ENCODE measurements around the gene MYO3B.

The MYO3B gene

DNA sequence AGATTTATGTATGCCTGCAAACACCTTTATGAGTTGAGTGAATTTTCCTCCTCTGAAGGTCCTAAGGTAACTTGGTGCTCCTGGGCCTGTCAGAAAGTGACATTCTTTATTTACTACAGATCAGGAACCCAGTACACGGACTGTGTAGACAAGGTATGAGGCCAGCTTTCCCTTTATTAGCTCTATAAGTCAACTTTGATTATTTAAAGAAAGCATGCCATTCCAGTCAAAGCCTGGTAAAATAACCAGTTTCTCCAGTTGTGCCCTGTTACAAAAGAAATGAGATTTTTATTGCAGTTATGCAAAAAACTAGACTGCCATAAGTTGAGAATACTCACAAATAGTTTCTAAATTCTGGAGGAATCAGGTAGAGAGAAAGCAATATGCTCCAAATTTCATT, 271.1 kb downstream of the MYO3B start:
- H3K9me3 ChIP-seq (ENCODE audit: control insufficient read depth, insufficient read depth, low read depth, low read length) = no peaks in the 10 kb centered on the region
- H3K27ac ChIP-seq (ENCODE audit: extremely low read depth, low read depth, low read length) = no peak overlapping the region
- H3K4me1 ChIP-seq (ENCODE audit: control insufficient read depth, insufficient read depth, low read length) = no peaks in the 10 kb centered on the region
- ChIA-PET POLR2A (no interaction called here), CTCF (interaction anchor here (1.0 kb wide), 1 partner anchor 40 kb away, joined by 3 read pairs; no protein-coding TSS in a partner anchor)
- no peak overlapping the region for H3K4me3 ChIP-seq (ENCODE audit: low read depth, low read length)
- no peak for TF ChIP-seq ZNF394 (tag by site-specific recombination; IDR thresholded peaks at IDR 0.05; ENCODE audit: borderline replicate concordance)
- TF ChIP-seq, protein P1, sequence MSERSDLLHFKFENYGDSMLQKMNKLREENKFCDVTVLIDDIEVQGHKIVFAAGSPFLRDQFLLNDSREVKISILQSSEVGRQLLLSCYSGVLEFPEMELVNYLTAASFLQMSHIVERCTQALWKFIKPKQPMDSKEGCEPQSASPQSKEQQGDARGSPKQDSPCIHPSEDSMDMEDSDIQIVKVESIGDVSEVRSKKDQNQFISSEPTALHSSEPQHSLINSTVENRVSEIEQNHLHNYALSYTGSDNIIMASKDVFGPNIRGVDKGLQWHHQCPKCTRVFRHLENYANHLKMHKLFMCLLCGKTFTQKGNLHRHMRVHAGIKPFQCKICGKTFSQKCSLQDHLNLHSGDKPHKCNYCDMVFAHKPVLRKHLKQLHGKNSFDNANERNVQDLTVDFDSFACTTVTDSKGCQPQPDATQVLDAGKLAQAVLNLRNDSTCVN (tag by site-specific recombination; optimal IDR thresholded peaks at IDR 0.05) = no peak
- TF ChIP-seq ZNF670 (tag by site-specific recombination; IDR thresholded peaks at IDR 0.05; ENCODE audit: low read depth) = no peak
- TF ChIP-seq ZNF530 (tag by site-specific recombination; IDR thresholded peaks at IDR 0.05; ENCODE audit: low read depth) = no peak
- no peak for TF ChIP-seq ZNF704 (tag by site-specific recombination; IDR thresholded peaks at IDR 0.05)
- TF ChIP-seq SETDB1 (IDR thresholded peaks at IDR 0.05; ENCODE audit: insufficient read length, low read length) = peak; percentile 76
- TF ChIP-seq ZNF112 (tag by site-specific recombination; IDR thresholded peaks at IDR 0.05) = no peak
- no peak for TF ChIP-seq ZNF518A (tag by site-specific recombination; conservative IDR thresholded peaks at IDR 0.05; ENCODE audit: low read depth)
- no peaks in the 10 kb centered on the region for H3K36me3 ChIP-seq (ENCODE audit: control insufficient read depth in 2 of 2, insufficient read depth in 1 of 2, low read length in 2 of 2)

GRCh38 chr2:170454471-170455372, 276.8 kb downstream of the MYO3B start:
- Histone ChIP-seq H3K9me3 (ENCODE audit: control insufficient read depth, insufficient read depth, low read depth, low read length) (no peaks in the 10 kb centered on the region), H3K4me1 (ENCODE audit: control insufficient read depth, insufficient read depth, low read length) (no peaks in the 10 kb centered on the region), H3K27ac (ENCODE audit: extremely low read depth, low read depth, low read length) (no peak overlapping the region), H3K36me3 (ENCODE audit: control insufficient read depth in 2 of 2, insufficient read depth in 1 of 2, low read length in 2 of 2) (no peaks in the 10 kb centered on the region), H3K4me3 (ENCODE audit: low read depth, low read length) (no peak overlapping the region)
- ChIA-PET POLR2A (no interaction called here), CTCF (interaction anchor here (1.2 kb wide), 1 partner anchor 45 kb away, joined by 3 read pairs; no protein-coding TSS in a partner anchor)
- TF ChIP-seq, protein P2, sequence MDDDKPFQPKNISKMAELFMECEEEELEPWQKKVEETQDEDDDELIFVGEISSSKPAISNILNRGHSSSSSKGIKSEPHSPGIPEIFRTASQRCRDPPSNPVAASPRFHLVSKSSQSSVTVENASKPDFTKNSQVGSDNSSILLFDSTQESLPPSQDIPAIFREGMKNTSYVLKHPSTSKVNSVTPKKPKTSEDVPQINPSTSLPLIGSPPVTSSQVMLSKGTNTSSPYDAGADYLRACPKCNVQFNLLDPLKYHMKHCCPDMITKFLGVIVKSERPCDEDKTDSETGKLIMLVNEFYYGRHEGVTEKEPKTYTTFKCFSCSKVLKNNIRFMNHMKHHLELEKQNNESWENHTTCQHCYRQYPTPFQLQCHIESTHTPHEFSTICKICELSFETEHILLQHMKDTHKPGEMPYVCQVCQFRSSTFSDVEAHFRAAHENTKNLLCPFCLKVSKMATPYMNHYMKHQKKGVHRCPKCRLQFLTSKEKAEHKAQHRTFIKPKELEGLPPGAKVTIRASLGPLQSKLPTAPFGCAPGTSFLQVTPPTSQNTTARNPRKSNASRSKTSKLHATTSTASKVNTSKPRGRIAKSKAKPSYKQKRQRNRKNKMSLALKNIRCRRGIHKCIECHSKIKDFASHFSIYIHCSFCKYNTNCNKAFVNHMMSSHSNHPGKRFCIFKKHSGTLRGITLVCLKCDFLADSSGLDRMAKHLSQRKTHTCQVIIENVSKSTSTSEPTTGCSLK (tag by site-specific recombination; IDR thresholded peaks at IDR 0.05) = no peak
- TF ChIP-seq PRDM4 (tag by site-specific recombination; IDR thresholded peaks at IDR 0.05) = no peak
- TF ChIP-seq, protein P3, sequence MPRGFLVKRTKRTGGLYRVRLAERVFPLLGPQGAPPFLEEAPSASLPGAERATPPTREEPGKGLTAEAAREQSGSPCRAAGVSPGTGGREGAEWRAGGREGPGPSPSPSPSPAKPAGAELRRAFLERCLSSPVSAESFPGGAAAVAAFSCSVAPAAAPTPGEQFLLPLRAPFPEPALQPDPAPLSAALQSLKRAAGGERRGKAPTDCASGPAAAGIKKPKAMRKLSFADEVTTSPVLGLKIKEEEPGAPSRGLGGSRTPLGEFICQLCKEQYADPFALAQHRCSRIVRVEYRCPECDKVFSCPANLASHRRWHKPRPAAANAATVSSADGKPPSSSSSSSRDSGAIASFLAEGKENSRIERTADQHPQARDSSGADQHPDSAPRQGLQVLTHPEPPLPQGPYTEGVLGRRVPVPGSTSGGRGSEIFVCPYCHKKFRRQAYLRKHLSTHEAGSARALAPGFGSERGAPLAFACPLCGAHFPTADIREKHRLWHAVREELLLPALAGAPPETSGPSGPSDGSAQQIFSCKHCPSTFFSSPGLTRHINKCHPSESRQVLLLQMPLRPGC (tag by site-specific recombination; IDR thresholded peaks at IDR 0.05) = no peak
- TF ChIP-seq ZNF654 (tag by site-specific recombination; IDR thresholded peaks at IDR 0.05; ENCODE audit: low read depth) = no peak
- no peak for TF ChIP-seq ZNF423 (tag by site-specific recombination; IDR thresholded peaks at IDR 0.05)
- TF ChIP-seq, protein P1 (tag by site-specific recombination; optimal IDR thresholded peaks at IDR 0.05) = no peak
- no peak for TF ChIP-seq ZNF311 (tag by site-specific recombination; IDR thresholded peaks at IDR 0.05; ENCODE audit: borderline replicate concordance)
- TF ChIP-seq ZNF521 (tag by site-specific recombination; IDR thresholded peaks at IDR 0.05) = no peak
- no peak for TF ChIP-seq ZNF350 (tag by site-specific recombination; IDR thresholded peaks at IDR 0.05)
- TF ChIP-seq ZSCAN16 (tag by site-specific recombination; IDR thresholded peaks at IDR 0.05) = no peak

Data from HEK293 (cell line).